Prostate gland (tissue), 2 donors: ENCODE results near the gene MDFIC.

Source experiments
- CTCF ChIP-seq, 4 experiments: fragments of 200-600 bp in 2 of 4; fragments of 450-650 bp in 2 of 4; sonication (generic) in 2 of 4; IDR thresholded peaks; 1 replicate in 3 of 4; 2 replicates in 1 of 4; pipeline ENCODE4 v1.5.1; 2016 to 2019; ENCODE audit warnings: antibody characterized with exemption in 4 of 4, mild to moderate bottlenecking in 2 of 4, moderate library complexity in 2 of 4
- POLR2A ChIP-seq: fragments of 450-650 bp; IDR thresholded peaks from one replicate; pipeline ENCODE4 v1.6.1; 2016; ENCODE audit warnings: antibody characterized with exemption, mild to moderate bottlenecking
- POLR2AphosphoS5 ChIP-seq: sonication (generic); formaldehyde crosslinking; IDR thresholded peaks from one replicate; pipeline ENCODE4 v1.6.1; 2017; ENCODE audit warnings: antibody characterized with exemption

- TF ChIP-seq POLR2AphosphoS5 = no peak
- TF ChIP-seq CTCF (IDR thresholded peaks at IDR 0.05) = no peak
- no peak for TF ChIP-seq POLR2A
These were observed 10.5 kb upstream of the MDFIC start for GRCh38 chr7:114911411-114911810.
